ENCODE results near the gene SLC18A3.

- no peak for TF ChIP-seq EP300 (IDR thresholded peaks at IDR 0.05; ENCODE audit: borderline replicate concordance)
- TF ChIP-seq TAF1 (IDR thresholded peaks at IDR 0.05; ENCODE audit: low read depth), result no peak
- no peak for TF ChIP-seq YY1 (IDR thresholded peaks at IDR 0.05; ENCODE audit: low read depth)
- no peak for TF ChIP-seq CREB1 (IDR thresholded peaks at IDR 0.05; ENCODE audit: low read depth)
- no peak for TF ChIP-seq REST (IDR thresholded peaks at IDR 0.05; ENCODE audit: low read depth)
- no peak for TF ChIP-seq EGR1 (IDR thresholded peaks at IDR 0.05)
- TF ChIP-seq CEBPB (IDR thresholded peaks at IDR 0.05), result no peak
- no peak for TF ChIP-seq NFIC (IDR thresholded peaks at IDR 0.05)
- no peak for TF ChIP-seq MAX (IDR thresholded peaks at IDR 0.05)
- TF ChIP-seq TCF12 (IDR thresholded peaks at IDR 0.05; ENCODE audit: low read depth), result no peak
- TF ChIP-seq RAD21 (IDR thresholded peaks at IDR 0.05; ENCODE audit: low read depth), result no peak
- TF ChIP-seq USF1 (IDR thresholded peaks at IDR 0.05), result no peak
These were observed 39.2 kb downstream of the SLC18A3 start for GRCh38 chr10:49649294-49649693.
